ENCODE measurements around the gene FBL.

GRCh38 chr19:39796000-39796498 is 50.1 kb downstream of the FBL start:
- TF ChIP-seq EZH2 (IDR thresholded peaks at IDR 0.05; ENCODE audit: insufficient read depth, low read length) (no peak), CTCF (IDR thresholded peaks at IDR 0.05; ENCODE audit: insufficient read depth, low read depth, low read length) (no peak)

Data from astrocyte (in vitro differentiated cells and primary cell).